ENCODE measurements around the gene VPS16. TPM values are rescaled to one million over a fixed set of nuclear protein-coding genes. Genes with fewer than 3 reads are reported as not detected.

VPS16 gene
- polyA plus RNA-seq, 1 donor (not counting 4 experiments of a cell fraction or from before 2014, with no cell fraction given) = 22.7 TPM

GRCh38 chr20:2889797-2890196, 49.3 kb downstream of the VPS16 start:
- H3K36me3 ChIP-seq (ENCODE audit: control insufficient read depth in 2 of 2, extremely low read depth in 1 of 2, insufficient read depth in 2 of 2, low read length in 2 of 2) = no peaks in the 10 kb centered on the region
- TF ChIP-seq, protein P1, sequence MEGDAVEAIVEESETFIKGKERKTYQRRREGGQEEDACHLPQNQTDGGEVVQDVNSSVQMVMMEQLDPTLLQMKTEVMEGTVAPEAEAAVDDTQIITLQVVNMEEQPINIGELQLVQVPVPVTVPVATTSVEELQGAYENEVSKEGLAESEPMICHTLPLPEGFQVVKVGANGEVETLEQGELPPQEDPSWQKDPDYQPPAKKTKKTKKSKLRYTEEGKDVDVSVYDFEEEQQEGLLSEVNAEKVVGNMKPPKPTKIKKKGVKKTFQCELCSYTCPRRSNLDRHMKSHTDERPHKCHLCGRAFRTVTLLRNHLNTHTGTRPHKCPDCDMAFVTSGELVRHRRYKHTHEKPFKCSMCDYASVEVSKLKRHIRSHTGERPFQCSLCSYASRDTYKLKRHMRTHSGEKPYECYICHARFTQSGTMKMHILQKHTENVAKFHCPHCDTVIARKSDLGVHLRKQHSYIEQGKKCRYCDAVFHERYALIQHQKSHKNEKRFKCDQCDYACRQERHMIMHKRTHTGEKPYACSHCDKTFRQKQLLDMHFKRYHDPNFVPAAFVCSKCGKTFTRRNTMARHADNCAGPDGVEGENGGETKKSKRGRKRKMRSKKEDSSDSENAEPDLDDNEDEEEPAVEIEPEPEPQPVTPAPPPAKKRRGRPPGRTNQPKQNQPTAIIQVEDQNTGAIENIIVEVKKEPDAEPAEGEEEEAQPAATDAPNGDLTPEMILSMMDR (optimal IDR thresholded peaks at IDR 0.05 in 1 of 3, IDR thresholded peaks at IDR 0.05 in 1 of 3, conservative IDR thresholded peaks at IDR 0.05 in 1 of 3; ENCODE audit: extremely low read depth in 1 of 3, insufficient read depth in 2 of 3, low read length in 3 of 3) = no peak
- no peak for TF ChIP-seq EZH2 (IDR thresholded peaks at IDR 0.05; ENCODE audit: low read length)
- H3K9me1 ChIP-seq (ENCODE audit: control insufficient read depth, extremely low read depth, insufficient read depth, low read length) = no peaks in the 10 kb centered on the region
- peak overlapping the region; percentile 7 for H3K27ac ChIP-seq (ENCODE audit: control insufficient read depth, insufficient read depth, low read length)
- no peaks in the 10 kb centered on the region for H3K9me3 ChIP-seq (ENCODE audit: control insufficient read depth, low read depth, low read length)
- H3K4me3 ChIP-seq (ENCODE audit: control insufficient read depth in 2 of 3, extremely low read depth in 1 of 3, insufficient read depth in 2 of 3, low read depth in 1 of 3, low read length in 3 of 3) = no peak overlapping the region
- FAIRE-seq = no peak
- DNase-seq (ENCODE audit: low read depth, low spot score) = no peak
- dilution Hi-C loops (cut with MboI; ENCODE audit: extremely low pct_ligation_motif_present, low sequenced_read_pairs) = no loop called here
- peaks cover 46% of the 10 kb centered on the region for H3K79me2 ChIP-seq (ENCODE audit: control insufficient read depth, insufficient read depth, low read length)
- no peaks in the 10 kb centered on the region for H3K27me3 ChIP-seq (ENCODE audit: control insufficient read depth, extremely low read depth, insufficient read depth, low read length)
- no peaks in the 10 kb centered on the region for H4K20me1 ChIP-seq (ENCODE audit: control insufficient read depth, extremely low read depth, insufficient read depth, low read length)
- no peak overlapping the region for H2AFZ ChIP-seq (ENCODE audit: control insufficient read depth, low read length)
- H3K9ac ChIP-seq (ENCODE audit: control insufficient read depth, extremely low read depth, insufficient read depth, low read length) = no peak overlapping the region
- H3K4me1 ChIP-seq (ENCODE audit: control insufficient read depth, extremely low read depth, insufficient read depth, low read length) = peaks cover 10% of the 10 kb centered on the region
- no peak overlapping the region for H3K4me2 ChIP-seq (ENCODE audit: control insufficient read depth, extremely low read depth, insufficient read depth, low read depth, low read length)

DNA sequence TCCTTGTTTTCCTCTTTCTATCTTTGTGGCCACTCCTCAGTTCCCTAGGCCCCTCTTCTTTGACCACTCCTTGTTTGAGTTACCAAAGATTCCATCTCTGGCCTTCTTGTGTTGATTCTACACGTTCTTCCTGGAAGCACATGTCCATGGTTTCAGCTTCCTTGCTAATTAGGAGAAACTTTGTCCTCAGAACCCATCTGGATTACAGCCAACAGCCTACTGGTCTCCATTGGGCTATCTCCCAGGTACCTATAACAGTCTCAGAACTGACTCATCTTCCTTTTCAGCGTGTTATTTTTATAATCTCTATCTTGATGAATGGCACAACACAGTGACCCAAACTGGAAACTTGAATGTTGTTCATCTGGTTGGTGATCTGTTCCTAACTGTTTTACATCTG, 50.2 kb downstream of the VPS16 start:
- Histone ChIP-seq H3K9me1 (ENCODE audit: control insufficient read depth, extremely low read depth, insufficient read depth, low read length) (no peaks in the 10 kb centered on the region), H3K27ac (ENCODE audit: control insufficient read depth, insufficient read depth, low read length) (no peak overlapping the region), H4K20me1 (ENCODE audit: control insufficient read depth, extremely low read depth, insufficient read depth, low read length) (no peaks in the 10 kb centered on the region), H3K9ac (ENCODE audit: control insufficient read depth, extremely low read depth, insufficient read depth, low read length) (no peak overlapping the region), H3K4me3 (ENCODE audit: control insufficient read depth in 2 of 3, extremely low read depth in 1 of 3, insufficient read depth in 2 of 3, low read depth in 1 of 3, low read length in 3 of 3) (no peak overlapping the region), H2AFZ (ENCODE audit: control insufficient read depth, low read length) (no peak overlapping the region), H3K79me2 (ENCODE audit: control insufficient read depth, insufficient read depth, low read length) (peaks cover 47% of the 10 kb centered on the region), H3K9me3 (ENCODE audit: control insufficient read depth, low read depth, low read length) (no peaks in the 10 kb centered on the region), H3K4me1 (ENCODE audit: control insufficient read depth, extremely low read depth, insufficient read depth, low read length) (peaks cover 10% of the 10 kb centered on the region), H3K27me3 (ENCODE audit: control insufficient read depth, extremely low read depth, insufficient read depth, low read length) (no peaks in the 10 kb centered on the region), H3K4me2 (ENCODE audit: control insufficient read depth, extremely low read depth, insufficient read depth, low read depth, low read length) (peak overlapping the region; percentile 4), H3K36me3 (ENCODE audit: control insufficient read depth in 2 of 2, extremely low read depth in 1 of 2, insufficient read depth in 2 of 2, low read length in 2 of 2) (no peaks in the 10 kb centered on the region)
- dilution Hi-C loops (cut with MboI; ENCODE audit: extremely low pct_ligation_motif_present, low sequenced_read_pairs) = no loop called here
- DNase-seq (ENCODE audit: low read depth, low spot score) (no peak), FAIRE-seq (peak; percentile 91)
- no peak for TF ChIP-seq EZH2 (IDR thresholded peaks at IDR 0.05; ENCODE audit: low read length)
- TF ChIP-seq, protein P1 (optimal IDR thresholded peaks at IDR 0.05 in 1 of 3, IDR thresholded peaks at IDR 0.05 in 1 of 3, conservative IDR thresholded peaks at IDR 0.05 in 1 of 3; ENCODE audit: extremely low read depth in 1 of 3, insufficient read depth in 2 of 3, low read length in 3 of 3) = no peak

All from keratinocyte (primary cell).